Esophagus squamous epithelium (tissue), 4 donors: ENCODE results near the gene SPECC1L.

Source experiments
- POLR2A ChIP-seq, 4 donors: fragments of 450-650 bp; IDR thresholded peaks; one replicate each; pipeline ENCODE4 v1.6.1; 2017; ENCODE audit warnings: antibody characterized with exemption in 4 of 4, mild to moderate bottlenecking in 4 of 4, moderate library complexity in 3 of 4
- TF ChIP-seq, protein P1 (sequence below), 6 experiments: fragments of 450-650 bp in 4 of 6; fragments of 200-600 bp in 2 of 6; sonication (generic) in 2 of 6; IDR thresholded peaks; one replicate each; pipeline ENCODE4 v1.5.1; 2016 to 2019; ENCODE audit warnings: antibody characterized with exemption in 6 of 6, mild to moderate bottlenecking in 4 of 6, moderate library complexity in 4 of 6

DNA sequence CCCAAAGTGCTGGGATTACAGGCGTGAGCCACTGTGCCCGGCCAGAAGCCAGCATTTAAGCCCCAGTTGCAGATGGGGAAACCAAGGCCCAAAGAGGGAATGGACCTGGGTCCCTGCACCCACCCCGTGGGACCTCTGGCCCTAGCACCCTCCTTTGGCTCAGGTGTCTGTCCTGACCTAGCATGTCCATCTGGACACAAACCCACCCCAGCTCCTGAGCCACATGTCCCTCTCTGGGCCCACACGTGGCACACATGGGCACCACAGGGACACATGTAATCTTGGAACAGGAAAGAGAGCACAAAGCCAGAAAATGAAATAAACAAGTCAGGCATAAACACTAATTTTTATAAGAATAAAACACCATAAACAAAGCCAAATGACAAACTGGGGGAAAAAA lies 35.3 kb upstream of the SPECC1L start:
- TF ChIP-seq, protein P1, sequence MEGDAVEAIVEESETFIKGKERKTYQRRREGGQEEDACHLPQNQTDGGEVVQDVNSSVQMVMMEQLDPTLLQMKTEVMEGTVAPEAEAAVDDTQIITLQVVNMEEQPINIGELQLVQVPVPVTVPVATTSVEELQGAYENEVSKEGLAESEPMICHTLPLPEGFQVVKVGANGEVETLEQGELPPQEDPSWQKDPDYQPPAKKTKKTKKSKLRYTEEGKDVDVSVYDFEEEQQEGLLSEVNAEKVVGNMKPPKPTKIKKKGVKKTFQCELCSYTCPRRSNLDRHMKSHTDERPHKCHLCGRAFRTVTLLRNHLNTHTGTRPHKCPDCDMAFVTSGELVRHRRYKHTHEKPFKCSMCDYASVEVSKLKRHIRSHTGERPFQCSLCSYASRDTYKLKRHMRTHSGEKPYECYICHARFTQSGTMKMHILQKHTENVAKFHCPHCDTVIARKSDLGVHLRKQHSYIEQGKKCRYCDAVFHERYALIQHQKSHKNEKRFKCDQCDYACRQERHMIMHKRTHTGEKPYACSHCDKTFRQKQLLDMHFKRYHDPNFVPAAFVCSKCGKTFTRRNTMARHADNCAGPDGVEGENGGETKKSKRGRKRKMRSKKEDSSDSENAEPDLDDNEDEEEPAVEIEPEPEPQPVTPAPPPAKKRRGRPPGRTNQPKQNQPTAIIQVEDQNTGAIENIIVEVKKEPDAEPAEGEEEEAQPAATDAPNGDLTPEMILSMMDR (IDR thresholded peaks at IDR 0.05), result no peak
- no peak for TF ChIP-seq POLR2A (IDR thresholded peaks at IDR 0.05)
